HG03045 (cell line): ENCODE data around the gene STK4.
"Not testable (repeated sequence)": the region's sequence is repeated elsewhere in the genome, so short reads cannot be mapped to it uniquely, and the experiment has no call there.

Experiments
- ATAC-seq: cut with Tn5 transposase; IDR thresholded peaks from one replicate; pipeline ENCODE4 v1.9.1; 2021; ENCODE audit warnings: mild to moderate bottlenecking, moderate library complexity; ENCODE audit not compliant: unreplicated experiment

The STK4 gene

GRCh38 chr20:45051204-45052060, 85.1 kb downstream of the STK4 start:
- ATAC-seq = no peak

DNA sequence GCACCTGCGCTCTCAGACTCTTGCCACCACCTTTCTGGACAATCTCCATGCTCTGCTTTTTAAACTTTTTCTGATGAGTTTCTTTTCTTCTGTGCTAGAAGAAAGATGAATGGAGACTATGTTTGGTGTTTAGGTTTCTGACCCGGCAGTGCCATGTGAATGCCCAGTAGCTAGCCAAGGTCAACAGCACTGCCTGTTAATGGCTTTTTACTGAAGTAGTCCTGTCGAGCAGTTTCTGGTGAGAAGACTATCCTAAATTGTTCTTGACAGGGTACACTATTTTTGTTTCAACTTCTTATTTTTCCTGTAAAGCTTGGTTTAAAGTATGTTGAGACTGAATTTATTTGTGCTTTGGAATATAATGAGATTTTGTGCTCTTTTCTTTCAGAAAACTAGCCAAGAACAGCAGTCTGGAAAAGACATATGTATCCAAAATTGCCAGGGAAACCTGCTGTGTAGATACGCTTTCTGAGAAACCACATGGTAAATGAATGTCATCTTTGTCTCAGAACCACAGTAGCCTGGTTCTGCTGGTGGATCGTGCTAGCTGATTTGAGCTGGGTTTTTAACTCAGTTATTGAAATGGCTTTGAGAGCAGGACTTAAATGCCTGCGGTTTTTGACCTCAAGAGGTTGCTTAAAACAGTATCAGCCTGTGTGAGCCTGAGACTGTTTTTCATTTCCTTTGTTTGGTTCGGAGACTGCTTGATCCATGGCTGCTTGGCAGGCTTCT, 86.6 kb downstream of the STK4 start:
- ATAC-seq = peak; percentile 56

DNA sequence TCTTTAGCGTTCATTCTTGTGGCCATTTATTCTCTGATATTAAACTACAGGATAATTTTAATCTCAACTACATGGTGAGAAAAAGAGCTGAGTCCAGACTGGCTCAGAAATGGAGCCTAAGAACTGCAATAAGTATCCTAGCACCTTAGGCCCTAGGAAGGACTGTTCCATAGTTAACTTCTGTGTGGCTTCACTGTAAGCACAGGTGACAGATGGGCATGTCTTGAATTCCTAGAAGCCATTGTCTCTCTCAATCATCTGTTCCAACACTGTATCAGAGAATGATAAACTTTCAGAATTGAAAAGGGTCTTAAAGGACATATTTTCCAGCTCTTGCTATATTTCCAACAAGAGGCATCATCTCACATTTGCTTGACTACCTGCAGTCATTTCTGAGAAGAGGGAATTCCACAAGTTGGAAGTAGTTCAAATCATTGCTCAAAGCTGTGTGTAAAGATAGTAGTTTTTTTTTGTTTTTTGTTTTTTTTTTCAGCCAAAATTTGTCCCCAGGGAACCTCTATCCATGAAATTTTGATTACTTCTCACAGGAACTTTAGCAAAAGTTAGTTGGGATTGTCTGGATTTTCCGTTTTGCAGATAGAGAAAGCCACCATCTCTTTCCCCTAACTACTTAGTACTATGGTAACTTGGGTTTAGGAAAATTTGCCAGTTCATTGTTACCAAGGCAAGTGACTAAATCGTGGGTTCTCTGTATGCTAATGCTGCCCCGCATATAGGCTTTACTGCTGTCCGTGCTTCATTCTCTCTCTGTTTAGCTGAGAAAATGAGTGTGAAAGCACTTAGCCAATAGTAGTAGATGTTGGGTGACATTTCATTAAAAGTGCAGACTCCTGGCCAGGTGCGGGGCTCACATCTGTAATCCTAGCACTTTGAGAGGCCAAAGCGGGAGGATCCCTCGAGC, 87.4 kb downstream of the STK4 start:
- ATAC-seq = peak; percentile 8

DNA sequence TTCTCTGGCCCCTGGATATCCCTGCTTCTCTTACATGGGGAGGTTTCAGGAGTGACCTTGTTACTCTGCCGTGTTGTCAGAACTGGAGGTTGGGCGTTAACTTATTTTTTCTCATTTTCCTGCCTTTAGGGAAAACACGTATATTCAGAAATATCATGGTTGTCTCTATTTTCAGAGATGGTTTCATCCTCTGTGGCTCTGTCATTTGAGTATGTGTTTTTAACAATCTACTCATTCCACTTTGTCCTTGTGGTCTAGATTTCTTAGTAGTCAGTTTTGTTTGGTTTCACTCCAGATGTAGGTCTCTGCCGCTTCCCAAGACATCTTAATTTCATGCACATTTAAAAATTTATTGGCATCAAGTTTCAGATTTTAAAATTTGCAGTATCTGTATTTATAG, 88.7 kb downstream of the STK4 start:
- ATAC-seq = no peak

DNA sequence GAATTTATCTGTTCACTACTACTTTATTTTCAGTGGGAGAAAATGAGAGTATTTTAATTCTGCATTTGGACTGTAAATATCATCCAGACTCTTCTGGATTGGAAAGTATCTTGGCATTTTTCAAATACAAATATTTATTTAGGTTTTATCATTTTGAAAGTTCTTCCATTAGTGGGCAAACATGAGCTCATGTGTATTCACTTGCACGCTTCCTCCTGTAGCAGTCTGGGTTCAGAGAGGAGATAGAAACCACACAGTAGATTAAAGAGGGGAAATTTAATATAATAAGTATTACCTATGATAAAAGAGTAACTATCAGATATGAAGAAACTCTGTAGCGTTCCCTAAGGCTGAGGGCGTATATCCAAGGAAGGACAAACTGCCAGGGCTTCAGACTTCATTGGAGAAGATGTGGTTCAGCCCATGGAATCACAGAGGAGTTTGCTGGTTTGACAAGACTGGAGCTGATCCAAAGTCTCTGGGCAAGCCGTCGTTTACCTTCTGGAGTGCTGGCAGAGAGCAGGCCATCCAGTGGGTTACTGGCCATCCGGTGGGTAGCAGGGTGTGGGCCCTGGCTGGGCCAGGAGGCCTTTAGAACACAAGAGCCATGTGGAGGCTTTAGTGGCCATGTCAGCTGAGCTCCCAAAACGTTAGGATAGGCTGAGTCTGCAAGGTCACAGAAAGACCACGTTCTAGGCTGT, 90.3 kb downstream of the STK4 start:
- no peak for ATAC-seq

- ATAC-seq = no peak
These were observed 92.0 kb downstream of the STK4 start for GRCh38 chr20:45058168-45058850.

- ATAC-seq = no peak
These were observed 92.9 kb downstream of the STK4 start for GRCh38 chr20:45059022-45059728.

DNA sequence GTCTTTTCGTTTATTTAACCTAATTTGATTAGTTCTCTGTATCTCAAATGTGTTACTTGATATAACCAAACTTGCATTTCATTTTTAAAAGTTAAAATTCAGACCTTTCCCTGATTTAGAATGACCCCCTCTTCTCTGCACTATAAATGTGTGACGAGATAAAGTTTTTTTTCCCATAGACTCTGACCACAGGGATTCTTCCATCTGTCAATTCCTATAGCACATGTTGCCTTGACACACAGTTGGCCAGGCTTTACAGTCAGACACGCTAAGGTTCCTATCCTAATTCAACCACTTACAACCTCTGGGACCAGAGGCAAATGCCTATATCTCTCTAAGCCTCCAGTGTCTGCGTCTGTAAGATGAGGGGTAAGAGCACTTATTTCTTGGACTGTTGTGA, 94.0 kb downstream of the STK4 start:
- no peak for ATAC-seq

- ATAC-seq = no peak
These were observed 94.9 kb downstream of the STK4 start for GRCh38 chr20:45061244-45061643.

DNA sequence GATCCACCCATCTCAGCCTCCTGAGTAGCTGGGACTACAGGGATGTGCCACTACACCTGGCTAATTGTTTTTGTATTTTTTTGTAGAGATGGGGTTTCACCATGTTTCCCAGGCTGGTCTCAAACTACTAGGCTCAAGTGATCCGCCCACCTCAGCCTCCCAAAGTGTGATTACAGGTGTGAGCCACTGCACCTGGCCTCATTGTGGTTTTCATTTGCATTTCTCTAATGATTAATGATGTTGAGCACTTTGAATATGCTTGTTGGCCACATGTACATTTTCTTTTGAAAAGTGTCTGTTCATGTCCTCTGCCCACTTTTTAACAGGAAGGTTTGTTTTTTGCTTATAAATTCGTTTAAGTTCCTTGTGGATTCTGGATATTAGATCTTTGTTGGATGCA, 96.8 kb downstream of the STK4 start:
- ATAC-seq = not testable (repeated sequence)

DNA sequence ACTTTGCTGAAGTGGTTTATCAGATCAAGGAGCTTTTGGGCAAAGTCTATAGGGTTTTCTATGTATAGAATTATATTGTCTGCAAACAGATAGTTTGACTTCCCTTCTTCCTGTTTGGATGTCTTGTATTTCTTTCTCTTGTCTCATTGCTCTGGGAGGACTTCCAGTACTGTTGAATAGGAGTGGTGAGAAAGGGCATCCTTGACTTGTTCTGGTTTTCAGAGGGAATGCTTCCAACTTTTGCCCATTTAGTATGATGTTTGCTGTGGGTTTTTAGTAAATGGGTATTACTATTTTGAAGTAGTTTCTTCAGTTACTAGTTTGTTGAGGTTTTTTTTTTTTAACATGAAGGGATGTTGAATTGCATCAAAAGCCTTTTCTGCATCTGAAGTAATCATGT, 98.5 kb downstream of the STK4 start:
- no peak for ATAC-seq

DNA sequence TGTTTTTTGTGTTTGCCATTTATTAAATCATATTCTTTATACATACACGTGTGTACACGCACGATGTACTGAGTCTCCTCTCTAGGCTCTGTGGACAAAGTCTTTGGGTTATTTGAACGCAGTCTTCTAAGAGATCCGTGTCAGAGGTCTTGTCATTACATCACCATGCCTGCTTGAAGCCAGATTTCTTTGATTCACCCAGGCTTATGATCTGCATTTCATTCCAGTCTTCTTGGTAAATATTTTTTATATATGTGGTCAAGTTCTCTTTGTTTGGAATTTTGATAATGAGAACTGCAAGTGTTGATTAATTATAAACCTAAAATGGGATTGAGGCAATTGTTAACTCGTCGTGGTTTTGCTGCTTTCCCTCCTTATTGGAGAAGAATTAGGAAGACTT, 100.1 kb downstream of the STK4 start:
- no peak for ATAC-seq

DNA sequence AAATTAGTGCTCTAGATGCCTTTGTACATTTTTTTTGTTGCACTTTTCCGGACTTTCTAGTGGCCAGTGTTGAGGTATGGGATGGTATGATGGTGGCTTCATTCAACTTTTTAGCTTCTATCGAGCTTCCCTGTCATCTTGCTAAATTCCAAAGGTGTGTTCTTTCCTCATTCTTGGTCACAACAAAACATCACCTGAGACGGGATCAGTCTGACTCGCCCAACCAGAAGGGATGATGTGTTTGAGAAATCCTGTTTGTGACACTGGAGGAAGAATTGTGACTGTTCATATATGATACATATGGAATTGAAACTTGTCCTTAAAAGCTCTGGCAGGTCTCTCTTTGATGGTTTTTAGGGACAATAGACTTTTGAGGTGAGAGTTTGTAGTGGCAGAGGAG, 100.8 kb downstream of the STK4 start:
- no peak for ATAC-seq

- ATAC-seq = no peak
These were observed 101.2 kb downstream of the STK4 start for GRCh38 chr20:45067558-45067957.

GRCh38 chr20:45069261-45069660, 102.9 kb downstream of the STK4 start:
- ATAC-seq = no peak

DNA sequence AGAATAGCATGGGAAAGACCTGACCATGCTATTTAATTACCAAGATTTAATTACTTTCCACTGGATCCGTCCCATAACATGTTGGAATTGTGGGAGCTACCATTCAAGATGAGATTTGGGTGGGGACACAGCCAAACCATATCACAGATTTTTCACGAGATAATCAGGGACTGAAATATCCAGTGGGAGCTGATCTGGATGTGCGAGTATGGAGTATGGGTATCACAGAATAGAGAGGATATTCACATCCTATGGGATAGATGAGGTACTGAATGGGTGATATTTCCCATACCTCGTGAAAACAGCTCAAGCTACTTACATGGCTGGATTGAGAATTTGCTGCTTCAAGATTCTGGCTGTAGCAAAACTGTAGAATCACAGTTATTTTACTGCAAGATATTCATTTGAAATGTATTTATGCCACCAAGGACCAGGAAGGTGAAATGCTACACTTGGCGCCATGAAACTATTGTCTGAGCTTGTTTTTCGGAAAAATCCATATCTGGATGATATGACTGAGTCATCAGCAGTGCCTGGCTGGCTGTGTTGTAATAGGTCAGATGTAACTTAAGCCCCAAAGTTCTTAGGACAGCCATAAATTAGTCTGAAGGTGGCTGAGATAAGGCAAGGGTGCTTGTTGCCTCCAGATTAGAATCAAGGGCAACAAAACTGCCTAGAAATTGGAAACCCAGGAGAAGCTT, 104.8 kb downstream of the STK4 start:
- ATAC-seq = no peak

GRCh38 chr20:45072066-45072465, 105.8 kb downstream of the STK4 start:
- no peak for ATAC-seq

GRCh38 chr20:45073221-45073620, 106.9 kb downstream of the STK4 start:
- no peak for ATAC-seq

- ATAC-seq = no peak
These were observed 111.2 kb downstream of the STK4 start for GRCh38 chr20:45077559-45077958.
